Measurements from ENCODE around the gene LILRB5.
"Not testable (repeated sequence)": the region's sequence is repeated elsewhere in the genome, so short reads cannot be mapped to it uniquely, and the experiment has no call there.

LILRB5 gene

DNA sequence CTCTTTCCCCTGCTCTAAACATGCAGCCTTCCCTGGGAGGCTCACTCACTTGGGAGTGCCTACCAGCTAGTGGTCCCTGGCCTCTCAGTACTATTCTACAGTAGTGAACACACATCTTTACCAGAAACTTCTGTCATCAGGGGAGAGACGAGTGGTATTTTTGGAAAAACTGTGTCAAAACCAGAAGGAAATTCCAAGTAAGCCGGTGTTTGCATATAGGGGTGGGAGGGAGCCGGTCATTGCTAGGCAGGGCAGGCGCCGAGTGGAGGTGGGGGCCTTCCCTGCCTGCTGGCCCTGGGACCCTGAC is 49.4 kb downstream of the LILRB5 start:
- H3K9me3 Mint-ChIP-seq = no peaks in the 10 kb centered on the region
- TF ChIP-seq, protein P1, sequence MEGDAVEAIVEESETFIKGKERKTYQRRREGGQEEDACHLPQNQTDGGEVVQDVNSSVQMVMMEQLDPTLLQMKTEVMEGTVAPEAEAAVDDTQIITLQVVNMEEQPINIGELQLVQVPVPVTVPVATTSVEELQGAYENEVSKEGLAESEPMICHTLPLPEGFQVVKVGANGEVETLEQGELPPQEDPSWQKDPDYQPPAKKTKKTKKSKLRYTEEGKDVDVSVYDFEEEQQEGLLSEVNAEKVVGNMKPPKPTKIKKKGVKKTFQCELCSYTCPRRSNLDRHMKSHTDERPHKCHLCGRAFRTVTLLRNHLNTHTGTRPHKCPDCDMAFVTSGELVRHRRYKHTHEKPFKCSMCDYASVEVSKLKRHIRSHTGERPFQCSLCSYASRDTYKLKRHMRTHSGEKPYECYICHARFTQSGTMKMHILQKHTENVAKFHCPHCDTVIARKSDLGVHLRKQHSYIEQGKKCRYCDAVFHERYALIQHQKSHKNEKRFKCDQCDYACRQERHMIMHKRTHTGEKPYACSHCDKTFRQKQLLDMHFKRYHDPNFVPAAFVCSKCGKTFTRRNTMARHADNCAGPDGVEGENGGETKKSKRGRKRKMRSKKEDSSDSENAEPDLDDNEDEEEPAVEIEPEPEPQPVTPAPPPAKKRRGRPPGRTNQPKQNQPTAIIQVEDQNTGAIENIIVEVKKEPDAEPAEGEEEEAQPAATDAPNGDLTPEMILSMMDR (IDR thresholded peaks at IDR 0.05; ENCODE audit: unreplicated experiment in 3 of 3) = no peak
- peaks cover 71% of the 10 kb centered on the region for H3K36me3 Mint-ChIP-seq (ENCODE audit: low read depth)
- no peaks in the 10 kb centered on the region for H3K27me3 Mint-ChIP-seq (ENCODE audit: low read depth)
- peaks cover 64% of the 10 kb centered on the region for H3K4me1 Mint-ChIP-seq
- H3K27ac Mint-ChIP-seq = peak overlapping the region in 2 of 3 experiments; percentile 38 to 50
- peak overlapping the region in 1 of 3 experiments; percentile 22 for H3K4me3 Mint-ChIP-seq

DNA sequence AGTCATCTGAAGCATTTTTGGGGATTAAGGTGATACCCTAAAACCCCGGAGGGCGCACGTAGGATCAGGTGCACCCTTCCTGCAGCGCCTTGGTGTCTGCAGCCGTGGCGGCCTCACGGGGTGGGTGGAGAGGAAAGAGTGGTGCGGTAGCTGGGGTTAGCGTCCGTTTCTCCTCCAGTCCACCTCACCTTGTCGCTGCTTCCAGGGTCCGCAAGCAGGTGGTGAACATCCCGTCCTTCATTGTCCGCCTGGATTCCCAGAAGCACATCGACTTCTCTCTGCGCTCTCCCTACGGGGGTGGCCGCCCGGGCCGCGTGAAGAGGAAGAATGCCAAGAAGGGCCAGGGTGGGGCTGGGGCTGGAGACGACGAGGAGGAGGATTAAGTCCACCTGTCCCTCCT is 49.9 kb downstream of the LILRB5 start:
- Mint-ChIP-seq H3K36me3 (ENCODE audit: low read depth) (peaks cover 75% of the 10 kb centered on the region), H3K27ac (peak overlapping the region in 1 of 3 experiments; percentile 38), H3K4me1 (peaks cover 68% of the 10 kb centered on the region)
- H3K27me3 Mint-ChIP-seq (ENCODE audit: low read depth); H3K9me3 Mint-ChIP-seq; H3K4me3 Mint-ChIP-seq: not testable (repeated sequence)

DNA sequence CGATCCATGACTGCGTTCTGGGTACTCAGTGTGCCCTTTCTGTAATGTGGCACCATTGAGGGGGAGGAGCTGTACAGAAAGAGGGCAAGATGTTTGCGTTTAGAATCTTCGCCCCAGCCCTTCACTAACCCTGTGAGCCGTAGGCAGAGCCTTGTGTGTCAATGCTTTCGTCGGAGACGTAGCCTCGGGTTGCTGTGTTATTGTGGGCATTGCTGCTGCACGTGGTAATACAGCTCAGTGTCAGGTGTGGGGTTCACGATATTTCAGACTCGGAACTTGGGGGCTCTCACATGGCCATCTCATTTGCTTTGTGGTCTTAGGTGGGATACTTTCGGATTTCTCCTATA is 50.3 kb downstream of the LILRB5 start:
- Mint-ChIP-seq H3K36me3 (ENCODE audit: low read depth) (peaks cover 77% of the 10 kb centered on the region), H3K4me1 (peaks cover 72% of the 10 kb centered on the region)
- TF ChIP-seq, protein P1 (IDR thresholded peaks at IDR 0.05; ENCODE audit: unreplicated experiment in 3 of 3) = no peak

DNA sequence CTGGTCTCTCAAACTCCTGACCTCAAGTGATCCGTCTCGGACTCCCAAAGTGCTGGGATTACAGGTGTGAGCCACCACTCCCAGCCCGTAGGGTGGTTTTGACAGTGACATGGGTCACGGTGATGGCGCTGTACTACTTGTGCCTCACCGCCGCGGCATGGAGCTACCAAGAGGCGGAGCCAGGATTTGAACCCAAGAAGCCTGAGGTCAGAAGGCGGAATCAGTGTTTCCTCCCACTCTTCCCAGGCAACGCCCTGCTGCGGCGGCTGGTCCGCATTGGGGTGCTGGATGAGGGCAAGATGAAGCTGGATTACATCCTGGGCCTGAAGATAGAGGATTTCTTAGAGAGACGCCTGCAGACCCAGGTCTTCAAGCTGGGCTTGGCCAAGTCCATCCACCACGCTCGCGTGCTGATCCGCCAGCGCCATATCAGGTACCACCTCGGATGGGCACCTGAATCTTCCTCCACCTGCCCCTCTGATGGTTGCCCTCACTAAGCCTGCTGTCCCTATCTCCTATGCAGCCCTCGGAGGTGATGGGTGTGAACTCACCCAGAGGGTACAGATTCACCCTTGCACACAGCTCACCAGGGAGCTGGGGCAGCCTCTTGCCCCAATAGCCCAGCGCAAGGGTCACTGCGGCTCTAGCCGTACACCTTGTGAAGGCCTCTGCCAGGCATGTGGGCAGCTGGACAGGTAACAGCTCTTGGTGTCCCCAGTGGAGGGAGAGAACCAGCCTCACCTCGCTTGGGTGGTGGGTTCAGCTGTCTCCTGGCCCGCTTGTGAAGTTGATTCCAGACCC is 50.8 kb downstream of the LILRB5 start:
- Mint-ChIP-seq H3K36me3 (ENCODE audit: low read depth) (peaks cover 81% of the 10 kb centered on the region), H3K27me3 (ENCODE audit: low read depth) (no peaks in the 10 kb centered on the region), H3K27ac (no peak overlapping the region), H3K4me3 (no peak overlapping the region), H3K9me3 (no peaks in the 10 kb centered on the region), H3K4me1 (peaks cover 75% of the 10 kb centered on the region)
- TF ChIP-seq, protein P1 (IDR thresholded peaks at IDR 0.05; ENCODE audit: unreplicated experiment in 3 of 3) = no peak

More for the DNA sequence above, 50.3 kb downstream of the LILRB5 start:
- Mint-ChIP-seq H3K4me3 (no peak overlapping the region), H3K27me3 (ENCODE audit: low read depth) (no peaks in the 10 kb centered on the region), H3K27ac (no peak overlapping the region), H3K9me3 (no peaks in the 10 kb centered on the region)

DNA sequence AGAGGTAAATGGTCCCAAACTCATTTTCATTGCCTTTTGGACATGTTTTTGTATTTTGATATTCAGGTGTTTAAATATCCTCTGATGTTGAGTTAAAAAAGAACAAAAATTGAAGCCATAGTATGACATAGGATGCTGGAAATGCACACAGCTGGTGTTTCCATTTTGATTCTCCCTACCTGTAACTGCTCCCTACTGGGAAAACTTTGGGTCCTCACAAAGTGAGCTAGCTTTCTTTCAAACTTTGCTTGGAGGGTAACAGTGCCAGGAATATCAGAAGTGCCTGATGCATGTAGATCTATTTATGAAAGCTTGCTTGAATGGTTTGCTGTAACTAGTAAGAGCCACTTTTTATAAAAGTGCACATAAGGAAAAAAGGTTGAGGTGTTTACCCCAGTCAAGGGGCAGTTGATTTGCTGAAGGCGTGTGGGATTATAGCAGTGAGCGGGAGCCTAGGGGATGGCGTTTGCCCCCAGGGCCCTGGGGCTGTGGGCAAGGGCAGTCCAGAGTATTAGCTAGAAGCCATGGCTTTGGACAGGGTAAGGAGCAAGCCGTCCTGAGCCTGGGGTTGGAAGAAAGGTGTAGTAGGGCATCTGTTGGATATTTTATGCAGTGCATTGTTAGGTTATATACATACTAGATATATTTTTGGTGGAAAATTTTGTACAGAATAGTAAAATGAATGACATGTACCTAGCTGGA is 52.2 kb downstream of the LILRB5 start:
- Mint-ChIP-seq H3K4me3 (peak overlapping the region in 2 of 3 experiments; percentile 2 to 3), H3K4me1 (peaks cover 73% of the 10 kb centered on the region), H3K27me3 (ENCODE audit: low read depth) (no peaks in the 10 kb centered on the region), H3K36me3 (ENCODE audit: low read depth) (peaks cover 80% of the 10 kb centered on the region), H3K27ac (no peak overlapping the region), H3K9me3 (no peaks in the 10 kb centered on the region)
- TF ChIP-seq, protein P1 (IDR thresholded peaks at IDR 0.05; ENCODE audit: unreplicated experiment in 3 of 3) = no peak

DNA sequence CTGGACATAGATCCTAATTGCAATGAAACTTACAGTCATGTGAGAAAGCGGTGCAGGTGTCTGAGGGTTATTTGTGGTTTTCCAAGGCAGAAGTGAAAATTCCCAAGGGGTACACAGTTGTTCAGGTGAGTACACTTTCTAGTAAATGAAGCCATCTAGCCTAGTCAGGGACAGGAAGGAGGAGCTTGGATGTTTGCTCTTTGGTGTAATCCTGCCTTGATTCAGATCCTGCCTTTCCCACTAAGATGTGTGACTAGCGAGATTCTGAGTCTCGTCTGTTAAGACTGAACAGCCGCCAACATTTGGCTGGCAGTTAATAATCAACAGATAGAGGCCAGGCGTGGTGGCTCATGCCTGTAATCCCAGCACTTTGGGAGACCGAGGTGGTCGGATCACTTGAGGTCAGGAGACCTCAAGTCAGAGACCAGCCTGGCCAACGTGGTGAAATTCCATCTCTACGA is 53.9 kb downstream of the LILRB5 start:
- Mint-ChIP-seq H3K4me1 (peaks cover 63% of the 10 kb centered on the region), H3K27me3 (ENCODE audit: low read depth) (no peaks in the 10 kb centered on the region)

More for the DNA sequence above, 53.9 kb downstream of the LILRB5 start:
- TF ChIP-seq, protein P1 (IDR thresholded peaks at IDR 0.05; ENCODE audit: unreplicated experiment in 3 of 3) = no peak
- Mint-ChIP-seq H3K27ac (peak overlapping the region; percentile 42 to 83 (median 76)), H3K36me3 (ENCODE audit: low read depth) (peaks cover 74% of the 10 kb centered on the region), H3K9me3 (no peaks in the 10 kb centered on the region), H3K4me3 (peak overlapping the region; percentile 93 to 98 (median 97))
